AG09309 (cell line): ENCODE measurements around the gene DUSP22.

Source experiments
- DNase-seq: peaks from one replicate; pipeline ENCODE4 v3.0.0-alpha.2; 2010; ENCODE audit warnings: low read depth
- H3K4me3 ChIP-seq: 2 replicates; pipeline ENCODE4 v1.5.1; 2011; ENCODE audit warnings: mild to moderate bottlenecking, low read depth, low read length, moderate library complexity; ENCODE audit not compliant: control insufficient read depth
- TF ChIP-seq, protein P1 (sequence below): IDR thresholded peaks from 2 replicates; pipeline ENCODE4 v1.5.1; 2011; ENCODE audit warnings: mild to moderate bottlenecking, low read depth, low read length, inconsistent platforms; ENCODE audit not compliant: insufficient read depth, control insufficient read depth; ENCODE audit errors: missing control alignments

DUSP22 gene

DNA sequence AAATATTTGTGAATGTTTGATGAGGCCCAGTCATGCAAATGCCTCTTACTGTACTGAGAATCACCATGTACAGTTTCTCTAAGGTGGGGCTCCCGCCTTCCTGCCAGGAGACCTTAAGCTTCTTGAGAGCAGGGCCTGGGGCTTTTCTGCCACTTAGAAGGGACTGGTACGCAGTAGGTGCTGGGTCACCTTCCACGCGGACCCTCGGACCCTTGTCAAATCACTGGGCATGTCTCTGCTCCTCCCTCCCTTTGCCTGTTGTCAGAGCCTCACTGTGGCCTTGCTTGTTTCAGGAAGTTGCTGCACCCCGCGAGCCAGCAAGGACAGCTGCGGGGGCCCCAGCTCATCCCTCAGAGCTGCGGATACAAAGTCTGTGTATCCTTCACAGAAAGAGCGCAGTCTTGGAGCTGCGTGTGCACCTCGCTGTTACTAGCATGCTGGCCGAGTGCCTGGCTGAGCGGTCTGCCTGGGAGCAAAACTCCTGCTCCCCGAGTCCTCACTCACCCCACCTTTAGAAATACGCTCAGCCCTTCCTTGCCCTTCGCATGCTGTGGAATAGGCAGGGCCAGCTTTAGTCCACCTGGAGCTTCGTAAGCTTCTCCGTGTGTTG lies 68.6 kb downstream of the DUSP22 start:
- no peak for DNase-seq
- H3K4me3 ChIP-seq: no peak overlapping the region
- TF ChIP-seq, protein P1, sequence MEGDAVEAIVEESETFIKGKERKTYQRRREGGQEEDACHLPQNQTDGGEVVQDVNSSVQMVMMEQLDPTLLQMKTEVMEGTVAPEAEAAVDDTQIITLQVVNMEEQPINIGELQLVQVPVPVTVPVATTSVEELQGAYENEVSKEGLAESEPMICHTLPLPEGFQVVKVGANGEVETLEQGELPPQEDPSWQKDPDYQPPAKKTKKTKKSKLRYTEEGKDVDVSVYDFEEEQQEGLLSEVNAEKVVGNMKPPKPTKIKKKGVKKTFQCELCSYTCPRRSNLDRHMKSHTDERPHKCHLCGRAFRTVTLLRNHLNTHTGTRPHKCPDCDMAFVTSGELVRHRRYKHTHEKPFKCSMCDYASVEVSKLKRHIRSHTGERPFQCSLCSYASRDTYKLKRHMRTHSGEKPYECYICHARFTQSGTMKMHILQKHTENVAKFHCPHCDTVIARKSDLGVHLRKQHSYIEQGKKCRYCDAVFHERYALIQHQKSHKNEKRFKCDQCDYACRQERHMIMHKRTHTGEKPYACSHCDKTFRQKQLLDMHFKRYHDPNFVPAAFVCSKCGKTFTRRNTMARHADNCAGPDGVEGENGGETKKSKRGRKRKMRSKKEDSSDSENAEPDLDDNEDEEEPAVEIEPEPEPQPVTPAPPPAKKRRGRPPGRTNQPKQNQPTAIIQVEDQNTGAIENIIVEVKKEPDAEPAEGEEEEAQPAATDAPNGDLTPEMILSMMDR: no peak

GRCh38 chr6:361411-362132 lies 69.3 kb downstream of the DUSP22 start:
- DNase-seq: no peak
- H3K4me3 ChIP-seq: no peak overlapping the region
- TF ChIP-seq, protein P1: no peak

DNA sequence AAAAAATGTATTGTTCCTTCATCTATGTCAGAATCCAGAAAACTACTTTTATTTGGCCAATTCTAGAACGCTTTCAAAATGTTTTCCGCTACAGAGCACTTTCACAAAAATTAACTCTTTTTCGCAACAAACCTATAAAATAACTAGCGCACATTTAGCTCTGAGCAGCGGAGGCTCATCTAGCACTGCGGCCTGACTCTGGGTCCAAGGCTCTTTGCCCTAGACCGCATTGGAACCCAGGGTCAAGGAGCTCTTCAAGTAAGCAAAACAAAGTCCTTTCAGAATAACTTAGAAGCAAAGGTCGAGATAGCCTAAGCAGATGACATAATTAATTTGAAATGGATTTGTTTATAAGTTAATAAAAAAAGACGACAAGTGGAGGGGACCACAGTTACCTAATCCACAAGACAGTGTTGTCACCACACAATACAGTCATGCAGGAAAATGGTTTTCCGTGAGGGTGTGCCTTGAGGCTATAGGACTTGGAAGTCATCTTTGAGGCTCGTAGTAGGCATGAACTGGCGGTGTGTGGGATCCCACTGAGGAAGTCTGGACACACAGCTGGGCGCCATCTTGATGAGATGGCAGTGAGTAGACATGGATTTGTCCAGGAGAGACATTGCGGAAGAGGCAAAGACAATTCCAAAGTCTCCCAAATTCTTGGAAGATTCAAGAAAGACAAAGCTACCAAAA lies 70.1 kb downstream of the DUSP22 start:
- TF ChIP-seq, protein P1: no peak
- no peak for DNase-seq

GRCh38 chr6:362924-363249 lies 70.6 kb downstream of the DUSP22 start:
- DNase-seq: no peak

More for the DNA sequence above, 70.1 kb downstream of the DUSP22 start:
- no peak overlapping the region for H3K4me3 ChIP-seq

GRCh38 chr6:363291-363690 lies 71.0 kb downstream of the DUSP22 start:
- TF ChIP-seq, protein P1: no peak
- no peak overlapping the region for H3K4me3 ChIP-seq
- DNase-seq: no peak

More at GRCh38 chr6:362924-363249, 70.6 kb downstream of the DUSP22 start:
- TF ChIP-seq, protein P1: no peak
- no peak overlapping the region for H3K4me3 ChIP-seq

DNA sequence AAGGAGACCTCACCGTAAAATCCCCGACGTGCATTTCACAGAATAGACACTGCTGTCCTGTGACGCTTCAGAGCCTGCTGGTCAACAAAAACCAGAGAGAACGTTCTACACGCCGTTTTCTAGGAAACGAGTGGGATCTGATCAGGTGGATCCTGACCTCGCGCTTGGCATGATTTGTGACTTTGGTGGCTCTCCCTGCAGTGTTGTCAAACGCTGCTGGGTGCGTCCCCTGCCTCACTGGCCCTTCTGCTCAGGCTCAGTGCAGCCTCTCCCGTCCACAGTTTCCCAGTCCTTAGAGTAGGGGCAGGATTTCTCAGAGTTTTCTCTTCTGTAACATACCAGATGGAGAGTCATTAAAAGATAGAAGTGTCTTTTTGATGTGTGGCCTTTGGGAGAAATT lies 71.6 kb downstream of the DUSP22 start:
- H3K4me3 ChIP-seq: no peak overlapping the region
- TF ChIP-seq, protein P1: no peak
- no peak for DNase-seq
